ENCODE measurements around the gene HRAS.

The HRAS gene

GRCh38 chr11:490930-491260 is 44.5 kb downstream of the HRAS start:
- no peak overlapping the region for H3K4me3 ChIP-seq (ENCODE audit: control insufficient read depth, low read depth, low read length)
- no peak for DNase-seq (ENCODE audit: low read depth)
- TF ChIP-seq CTCF (IDR thresholded peaks at IDR 0.05; ENCODE audit: control insufficient read depth, insufficient read depth, low read depth, low read length, missing control alignments), result no peak

GRCh38 chr11:490186-490929 is 45.0 kb downstream of the HRAS start:
- no peak for TF ChIP-seq CTCF (IDR thresholded peaks at IDR 0.05; ENCODE audit: control insufficient read depth, insufficient read depth, low read depth, low read length, missing control alignments)
- DNase-seq (ENCODE audit: low read depth), result no peak
- H3K4me3 ChIP-seq (ENCODE audit: control insufficient read depth, low read depth, low read length), result no peak overlapping the region

GRCh38 chr11:489610-490185 is 45.7 kb downstream of the HRAS start:
- H3K4me3 ChIP-seq (ENCODE audit: control insufficient read depth, low read depth, low read length), result no peak overlapping the region
- DNase-seq (ENCODE audit: low read depth), result no peak
- no peak for TF ChIP-seq CTCF (IDR thresholded peaks at IDR 0.05; ENCODE audit: control insufficient read depth, insufficient read depth, low read depth, low read length, missing control alignments)

GRCh38 chr11:488992-489391 is 46.4 kb downstream of the HRAS start:
- DNase-seq (ENCODE audit: low read depth), result no peak
- TF ChIP-seq CTCF (IDR thresholded peaks at IDR 0.05; ENCODE audit: control insufficient read depth, insufficient read depth, low read depth, low read length, missing control alignments), result no peak
- no peak overlapping the region for H3K4me3 ChIP-seq (ENCODE audit: control insufficient read depth, low read depth, low read length)

GRCh38 chr11:488579-488978 is 46.8 kb downstream of the HRAS start:
- DNase-seq (ENCODE audit: low read depth), result no peak
- H3K4me3 ChIP-seq (ENCODE audit: control insufficient read depth, low read depth, low read length), result no peak overlapping the region
- TF ChIP-seq CTCF (IDR thresholded peaks at IDR 0.05; ENCODE audit: control insufficient read depth, insufficient read depth, low read depth, low read length, missing control alignments), result no peak

- H3K4me3 ChIP-seq (ENCODE audit: control insufficient read depth, low read depth, low read length), result no peak overlapping the region
- no peak for DNase-seq (ENCODE audit: low read depth)
- TF ChIP-seq CTCF (IDR thresholded peaks at IDR 0.05; ENCODE audit: control insufficient read depth, insufficient read depth, low read depth, low read length, missing control alignments), result no peak
These were observed 47.3 kb downstream of the HRAS start for GRCh38 chr11:488062-488461.

Data from AG09309 (cell line).